T-helper 1 cell treated with Interleukin-12 subunit alpha and Interleukin-12 subunit beta and Interleukin-4 antibody, amounts not matched to agents 30 μg/mL and 1 μg/mL, for 36 hours (primary cell): ENCODE results near the gene MLH1.

ENCODE experiments used
- H3K27ac Mint-ChIP-seq: one replicate; pipeline ENCODE4 v1.8.0; 2021; ENCODE audit warnings: mild to moderate bottlenecking, mixed read lengths
- H3K27me3 Mint-ChIP-seq: one replicate; pipeline ENCODE4 v1.8.0; 2021; ENCODE audit warnings: low read depth, mixed read lengths
- H3K36me3 Mint-ChIP-seq: one replicate; pipeline ENCODE4 v1.8.0; 2021; ENCODE audit warnings: low read depth, mixed read lengths
- H3K4me1 Mint-ChIP-seq: one replicate; pipeline ENCODE4 v1.8.0; 2021; ENCODE audit warnings: low read depth, mixed read lengths
- H3K4me3 Mint-ChIP-seq: one replicate; pipeline ENCODE4 v1.8.0; 2021; ENCODE audit warnings: mild to moderate bottlenecking, moderate library complexity, mixed read lengths
- H3K9me3 Mint-ChIP-seq: one replicate; pipeline ENCODE4 v1.8.0; 2021; ENCODE audit warnings: mixed read lengths

MLH1 gene

DNA sequence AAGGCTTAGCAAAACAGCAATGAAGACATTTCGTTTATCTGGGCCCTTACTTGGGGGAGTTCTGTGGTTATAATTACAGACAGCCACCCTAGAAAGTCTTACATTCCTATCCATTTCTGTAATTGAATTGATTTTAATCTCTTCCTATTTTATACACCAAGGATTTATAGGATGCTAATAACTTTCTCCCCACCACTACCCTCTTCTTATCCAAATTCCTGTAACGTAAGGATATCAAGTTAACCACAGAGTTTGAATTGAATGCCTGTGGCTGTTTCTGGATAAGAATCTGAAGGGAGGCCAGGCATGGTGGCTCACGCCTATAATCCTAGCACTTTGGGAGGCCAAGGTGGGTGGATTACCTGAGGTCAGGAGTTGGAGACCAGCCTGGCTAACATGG lies 78.6 kb downstream of the MLH1 start:
- Mint-ChIP-seq H3K4me3 (no peak overlapping the region), H3K36me3 (peaks cover 14% of the 10 kb centered on the region), H3K27me3 (no peaks in the 10 kb centered on the region), H3K9me3 (no peaks in the 10 kb centered on the region), H3K4me1 (peaks cover 6% of the 10 kb centered on the region), H3K27ac (no peak overlapping the region)

DNA sequence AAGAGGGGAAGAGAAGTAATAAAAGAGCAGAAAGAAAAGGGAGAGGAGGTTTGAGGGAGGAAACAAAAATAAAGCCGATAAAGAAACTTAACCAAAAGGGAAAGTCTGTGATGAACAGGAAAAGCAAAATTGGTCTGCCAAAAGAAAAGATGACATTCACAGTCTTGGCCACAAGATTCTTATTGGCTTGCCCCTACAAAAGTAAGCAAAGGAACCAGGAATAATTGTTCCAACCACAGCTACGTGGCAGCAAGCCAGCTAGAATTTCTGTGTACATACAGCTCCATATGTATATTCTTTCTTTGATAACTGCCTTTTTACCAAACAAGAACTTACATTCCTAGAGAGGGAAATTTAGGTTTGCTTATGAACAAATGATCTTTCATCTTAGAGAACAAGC lies 79.6 kb downstream of the MLH1 start:
- Mint-ChIP-seq H3K36me3 (peaks cover 14% of the 10 kb centered on the region), H3K27me3 (no peaks in the 10 kb centered on the region), H3K9me3 (no peaks in the 10 kb centered on the region), H3K4me1 (peaks cover 6% of the 10 kb centered on the region), H3K4me3 (no peak overlapping the region), H3K27ac (no peak overlapping the region)

DNA sequence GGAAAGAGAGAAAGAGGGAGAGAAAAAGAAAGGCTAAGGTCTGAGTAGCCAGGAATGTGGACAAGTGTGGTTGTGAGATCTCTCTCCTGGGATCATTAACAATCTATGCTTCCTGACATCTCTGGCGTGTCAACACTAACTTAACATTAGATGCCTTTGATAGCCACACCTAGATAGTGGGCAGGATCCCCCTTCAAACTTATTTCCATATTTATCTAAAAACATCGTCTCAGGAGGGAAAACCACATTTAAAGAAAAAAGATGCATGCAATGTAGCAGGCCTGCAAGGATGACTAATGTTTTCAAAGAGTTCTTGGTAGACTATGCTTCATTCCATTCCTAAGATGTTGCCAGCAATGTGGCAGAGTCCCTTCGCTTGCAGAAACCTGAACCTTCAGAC lies 80.9 kb downstream of the MLH1 start:
- no peaks in the 10 kb centered on the region for H3K27me3 Mint-ChIP-seq
- peaks cover 6% of the 10 kb centered on the region for H3K4me1 Mint-ChIP-seq
- peaks cover 10% of the 10 kb centered on the region for H3K36me3 Mint-ChIP-seq

GRCh38 chr3:37075955-37076354 lies 82.6 kb downstream of the MLH1 start:
- Mint-ChIP-seq H3K9me3 (no peaks in the 10 kb centered on the region), H3K27me3 (no peaks in the 10 kb centered on the region), H3K4me3 (no peak overlapping the region), H3K27ac (no peak overlapping the region), H3K4me1 (peaks cover 6% of the 10 kb centered on the region), H3K36me3 (peaks cover 4% of the 10 kb centered on the region)

More for the DNA sequence above, 80.9 kb downstream of the MLH1 start:
- Mint-ChIP-seq H3K27ac (no peak overlapping the region), H3K4me3 (no peak overlapping the region), H3K9me3 (no peaks in the 10 kb centered on the region)

- Mint-ChIP-seq H3K9me3 (no peaks in the 10 kb centered on the region), H3K4me1 (no peaks in the 10 kb centered on the region), H3K36me3 (no peaks in the 10 kb centered on the region)
These were observed 89.0 kb downstream of the MLH1 start for GRCh38 chr3:37082317-37082716.

GRCh38 chr3:37086918-37087317 lies 93.6 kb downstream of the MLH1 start:
- H3K27ac Mint-ChIP-seq = no peak overlapping the region
- no peaks in the 10 kb centered on the region for H3K9me3 Mint-ChIP-seq
- H3K27me3 Mint-ChIP-seq = no peaks in the 10 kb centered on the region
- no peaks in the 10 kb centered on the region for H3K4me1 Mint-ChIP-seq
- H3K4me3 Mint-ChIP-seq = no peak overlapping the region
- H3K36me3 Mint-ChIP-seq = peaks cover 6% of the 10 kb centered on the region

More at GRCh38 chr3:37082317-37082716, 89.0 kb downstream of the MLH1 start:
- Mint-ChIP-seq H3K4me3 (no peak overlapping the region), H3K27me3 (no peaks in the 10 kb centered on the region), H3K27ac (no peak overlapping the region)

DNA sequence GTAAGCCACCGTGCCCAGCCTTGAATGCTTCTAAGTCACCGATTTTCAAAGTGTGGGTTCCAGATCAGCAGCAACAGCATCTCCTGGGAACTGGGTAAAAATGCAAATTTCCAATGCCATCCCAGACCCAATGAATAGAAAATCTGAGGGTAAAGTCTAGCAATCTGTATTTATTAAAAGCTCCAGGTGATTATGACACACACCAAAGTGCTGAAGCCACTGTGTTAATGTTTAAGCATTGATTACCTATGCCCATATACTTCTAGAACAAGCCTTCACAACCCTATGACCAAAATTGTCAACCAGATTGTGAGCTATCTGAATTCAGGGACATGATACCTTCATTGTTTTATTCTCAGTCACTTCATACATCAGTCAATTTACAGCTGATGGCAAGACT lies 94.6 kb downstream of the MLH1 start:
- Mint-ChIP-seq H3K9me3 (no peaks in the 10 kb centered on the region), H3K36me3 (peaks cover 6% of the 10 kb centered on the region), H3K27ac (no peak overlapping the region), H3K4me3 (no peak overlapping the region), H3K27me3 (no peaks in the 10 kb centered on the region), H3K4me1 (peaks cover 1% of the 10 kb centered on the region)

- no peaks in the 10 kb centered on the region for H3K9me3 Mint-ChIP-seq
- peaks cover 14% of the 10 kb centered on the region for H3K36me3 Mint-ChIP-seq
- H3K4me1 Mint-ChIP-seq = peaks cover 1% of the 10 kb centered on the region
These were observed 99.2 kb downstream of the MLH1 start for GRCh38 chr3:37092484-37092883.

DNA sequence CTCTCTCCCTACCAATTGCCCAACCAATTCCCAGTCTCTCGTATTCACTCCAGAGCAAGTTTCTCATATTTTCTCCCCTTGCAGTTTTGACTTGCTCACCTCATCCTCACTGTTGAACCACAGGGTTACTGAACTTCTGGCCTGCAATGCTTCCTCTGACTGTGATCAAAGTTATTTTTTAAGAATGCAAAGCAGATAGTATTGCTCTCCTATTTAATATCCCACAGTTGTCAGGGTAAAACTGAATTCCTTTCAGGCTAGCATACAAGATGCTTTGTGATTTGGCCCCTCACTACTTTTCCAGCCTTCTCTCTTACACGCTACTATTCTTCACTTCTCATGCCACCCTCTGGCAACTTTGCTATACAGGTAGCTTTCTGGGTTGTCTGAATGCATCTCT lies 100.2 kb downstream of the MLH1 start:
- H3K27ac Mint-ChIP-seq = no peak overlapping the region

More at GRCh38 chr3:37092484-37092883, 99.2 kb downstream of the MLH1 start:
- H3K27ac Mint-ChIP-seq = no peak overlapping the region
- H3K27me3 Mint-ChIP-seq = no peaks in the 10 kb centered on the region
- no peak overlapping the region for H3K4me3 Mint-ChIP-seq

GRCh38 chr3:37094636-37095035 lies 101.3 kb downstream of the MLH1 start:
- H3K4me3 Mint-ChIP-seq = no peak overlapping the region
- peaks cover 1% of the 10 kb centered on the region for H3K4me1 Mint-ChIP-seq
- H3K36me3 Mint-ChIP-seq = peaks cover 16% of the 10 kb centered on the region
- no peaks in the 10 kb centered on the region for H3K27me3 Mint-ChIP-seq
- no peak overlapping the region for H3K27ac Mint-ChIP-seq
- H3K9me3 Mint-ChIP-seq = no peaks in the 10 kb centered on the region

More for the DNA sequence above, 100.2 kb downstream of the MLH1 start:
- Mint-ChIP-seq H3K4me1 (peaks cover 1% of the 10 kb centered on the region), H3K36me3 (peaks cover 14% of the 10 kb centered on the region), H3K4me3 (no peak overlapping the region), H3K9me3 (no peaks in the 10 kb centered on the region), H3K27me3 (no peaks in the 10 kb centered on the region)

- Mint-ChIP-seq H3K27ac (no peak overlapping the region), H3K36me3 (peaks cover 14% of the 10 kb centered on the region), H3K9me3 (no peaks in the 10 kb centered on the region), H3K4me3 (no peak overlapping the region), H3K4me1 (peaks cover 1% of the 10 kb centered on the region), H3K27me3 (no peaks in the 10 kb centered on the region)
These were observed 103.0 kb downstream of the MLH1 start for GRCh38 chr3:37096288-37096687.

DNA sequence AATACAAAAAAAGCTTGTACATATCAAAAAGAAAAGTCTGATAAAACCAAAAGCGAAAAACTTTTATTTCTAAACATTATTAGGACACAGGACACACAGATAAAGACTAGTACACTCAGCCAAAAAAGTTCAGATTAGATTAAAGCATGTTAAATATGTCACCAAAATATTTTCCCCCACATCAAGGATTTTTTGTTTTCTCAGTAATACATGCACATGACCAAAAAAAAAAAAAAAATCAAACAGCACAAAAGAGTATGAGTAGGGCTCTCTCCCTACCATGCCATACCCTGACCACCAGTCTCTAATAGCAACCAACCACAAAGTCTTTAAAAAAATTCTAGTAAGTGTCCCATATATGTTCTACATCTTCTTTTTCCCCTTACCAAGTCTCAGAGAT lies 103.7 kb downstream of the MLH1 start:
- H3K27ac Mint-ChIP-seq = no peak overlapping the region
- peaks cover 1% of the 10 kb centered on the region for H3K4me1 Mint-ChIP-seq
- H3K36me3 Mint-ChIP-seq = peaks cover 10% of the 10 kb centered on the region
- H3K4me3 Mint-ChIP-seq = no peak overlapping the region
- H3K9me3 Mint-ChIP-seq = no peaks in the 10 kb centered on the region
- no peaks in the 10 kb centered on the region for H3K27me3 Mint-ChIP-seq

DNA sequence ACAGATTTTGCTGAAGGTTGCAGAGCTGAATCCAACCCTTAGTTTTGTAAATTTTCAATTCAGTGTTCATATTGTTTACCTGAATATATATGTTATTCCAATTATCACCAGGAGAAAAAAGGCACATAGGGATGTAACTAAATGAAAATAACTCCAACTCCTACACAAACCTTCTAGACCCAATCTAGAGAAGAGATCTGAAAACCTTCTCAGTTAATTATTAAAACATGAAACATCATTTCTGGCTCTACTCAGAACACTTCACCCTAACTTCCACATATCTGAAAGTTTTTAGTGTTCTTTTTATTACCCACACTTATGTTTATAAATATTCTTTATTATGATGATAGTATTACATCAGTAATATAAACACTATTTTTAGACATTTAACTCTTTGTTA lies 104.5 kb downstream of the MLH1 start:
- Mint-ChIP-seq H3K27me3 (no peaks in the 10 kb centered on the region), H3K4me3 (no peak overlapping the region), H3K9me3 (no peaks in the 10 kb centered on the region), H3K27ac (no peak overlapping the region), H3K36me3 (peaks cover 11% of the 10 kb centered on the region), H3K4me1 (no peaks in the 10 kb centered on the region)

DNA sequence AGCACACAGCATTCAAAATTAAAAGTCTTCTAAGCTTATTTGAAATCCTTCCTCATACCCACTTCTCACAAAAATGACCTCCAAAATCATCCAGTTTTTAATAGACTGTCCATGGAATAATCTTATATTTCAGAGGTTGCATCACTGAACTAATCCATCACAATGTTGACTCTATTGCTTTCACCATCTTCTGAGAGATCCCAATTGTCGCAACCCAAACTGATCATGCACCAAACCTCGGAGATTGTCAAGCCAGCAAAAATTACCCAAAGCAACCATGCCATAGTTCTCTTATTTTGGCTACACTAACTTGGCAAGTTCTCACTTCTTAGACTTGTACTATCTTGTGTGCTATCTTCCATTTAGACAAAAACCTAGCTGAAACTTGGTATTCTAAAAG lies 105.6 kb downstream of the MLH1 start:
- H3K4me1 Mint-ChIP-seq = no peaks in the 10 kb centered on the region
- H3K4me3 Mint-ChIP-seq = no peak overlapping the region
- no peaks in the 10 kb centered on the region for H3K27me3 Mint-ChIP-seq
- H3K36me3 Mint-ChIP-seq = peaks cover 4% of the 10 kb centered on the region
- H3K9me3 Mint-ChIP-seq = no peaks in the 10 kb centered on the region
- no peak overlapping the region for H3K27ac Mint-ChIP-seq

DNA sequence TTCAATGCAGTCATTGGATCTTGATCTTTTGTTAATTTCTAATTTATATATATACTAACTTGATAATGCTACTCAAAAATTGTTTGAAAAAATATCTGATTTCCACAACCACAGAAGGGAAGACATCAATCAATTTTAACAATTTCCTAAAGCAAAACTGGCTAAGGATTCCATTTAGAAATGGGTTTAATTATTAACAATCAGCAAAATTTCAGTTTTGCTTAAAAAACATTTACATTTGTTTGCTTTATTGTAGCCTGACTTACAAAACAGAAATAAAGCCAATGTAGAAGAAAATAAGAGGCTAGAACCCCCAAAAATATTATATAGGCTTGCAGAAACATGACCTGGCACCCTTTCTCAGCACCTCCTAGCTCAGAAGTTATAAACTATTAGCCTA lies 106.2 kb downstream of the MLH1 start:
- Mint-ChIP-seq H3K4me3 (no peak overlapping the region), H3K36me3 (peaks cover 3% of the 10 kb centered on the region), H3K27ac (no peak overlapping the region), H3K9me3 (no peaks in the 10 kb centered on the region), H3K27me3 (no peaks in the 10 kb centered on the region), H3K4me1 (no peaks in the 10 kb centered on the region)

GRCh38 chr3:37100411-37100810 lies 107.1 kb downstream of the MLH1 start:
- Mint-ChIP-seq H3K36me3 (peaks cover 3% of the 10 kb centered on the region), H3K4me3 (no peak overlapping the region), H3K27me3 (no peaks in the 10 kb centered on the region), H3K4me1 (no peaks in the 10 kb centered on the region), H3K27ac (no peak overlapping the region), H3K9me3 (no peaks in the 10 kb centered on the region)
